Astrocyte (in vitro differentiated cells and primary cell): ENCODE data around the gene CUEDC1. TPM values are rescaled to one million over a fixed set of nuclear protein-coding genes. Genes with fewer than 3 reads are reported as not detected.

ENCODE experiments used
- DNase-seq: peaks from one replicate; pipeline ENCODE4 v3.0.0-alpha.2; 2010; ENCODE audit warnings: low read depth
- FAIRE-seq: peaks from 2 replicates; lab custom pipeline; 2011; peaks lifted over from hg19 to GRCh38; lab: Jason Lieb, UNC
- H2AFZ ChIP-seq: 2 replicates; pipeline ENCODE4 v1.6.0; 2012; ENCODE audit warnings: low read depth, low read length, inconsistent platforms
- H3K27ac ChIP-seq: 2 replicates; pipeline ENCODE4 v1.5.1; 2011; ENCODE audit warnings: low read depth, low read length, inconsistent platforms
- H3K27me3 ChIP-seq: 2 replicates; pipeline ENCODE4 v1.6.0; 2011; ENCODE audit warnings: low read length, inconsistent platforms; ENCODE audit not compliant: insufficient read depth
- H3K36me3 ChIP-seq: 2 replicates; pipeline ENCODE4 v1.5.1; 2011; ENCODE audit warnings: low read length, inconsistent platforms; ENCODE audit not compliant: insufficient read depth
- H3K4me1 ChIP-seq: 2 replicates; pipeline ENCODE4 v1.5.1; 2011; ENCODE audit warnings: low read length, inconsistent platforms; ENCODE audit not compliant: insufficient read depth
- H3K4me2 ChIP-seq: 2 replicates; pipeline ENCODE4 v1.6.0; 2012; ENCODE audit warnings: low read length, inconsistent platforms
- H3K4me3 ChIP-seq: 2 replicates; pipeline ENCODE4 v1.5.1; 2011; ENCODE audit warnings: low read depth, mild to moderate bottlenecking, low read length, inconsistent platforms; ENCODE audit not compliant: insufficient read depth
- H3K79me2 ChIP-seq: 2 replicates; pipeline ENCODE4 v1.6.0; 2012; ENCODE audit warnings: mild to moderate bottlenecking, low read length, inconsistent platforms; ENCODE audit not compliant: insufficient read depth
- H3K9ac ChIP-seq: 2 replicates; pipeline ENCODE4 v1.6.0; 2012; ENCODE audit warnings: mild to moderate bottlenecking, low read length, inconsistent platforms
- H3K9me3 ChIP-seq: 2 replicates; pipeline ENCODE4 v1.5.1; 2012; ENCODE audit warnings: low read depth, mild to moderate bottlenecking, low read length, inconsistent platforms; ENCODE audit not compliant: insufficient read depth
- H4K20me1 ChIP-seq: 2 replicates; pipeline ENCODE4 v1.6.0; 2012; ENCODE audit warnings: low read length, inconsistent platforms; ENCODE audit not compliant: insufficient read depth
- H3K27ac Mint-ChIP-seq: one replicate; pipeline ENCODE4 v1.8.0; 2021; ENCODE audit warnings: mild to moderate bottlenecking, mixed read lengths; ENCODE audit not compliant: unreplicated experiment
- H3K27me3 Mint-ChIP-seq: one replicate; pipeline ENCODE4 v1.8.0; 2021; ENCODE audit warnings: low read depth, mixed read lengths; ENCODE audit not compliant: unreplicated experiment
- H3K36me3 Mint-ChIP-seq: one replicate; pipeline ENCODE4 v1.8.0; 2021; ENCODE audit warnings: low read depth, mixed read lengths; ENCODE audit not compliant: unreplicated experiment
- H3K4me1 Mint-ChIP-seq: one replicate; pipeline ENCODE4 v1.8.0; 2021; ENCODE audit warnings: low read depth, mixed read lengths; ENCODE audit not compliant: unreplicated experiment
- H3K4me3 Mint-ChIP-seq: one replicate; pipeline ENCODE4 v1.8.0; 2021; ENCODE audit warnings: mild to moderate bottlenecking, moderate library complexity, mixed read lengths; ENCODE audit not compliant: unreplicated experiment
- H3K9me3 Mint-ChIP-seq: one replicate; pipeline ENCODE4 v1.8.0; 2021; ENCODE audit warnings: mild to moderate bottlenecking, mixed read lengths; ENCODE audit not compliant: unreplicated experiment
- CTCF ChIP-seq: IDR thresholded peaks from 2 replicates; pipeline ENCODE4 v1.5.1; 2011; ENCODE audit warnings: low read depth, mild to moderate bottlenecking, inconsistent platforms, low read length, moderate library complexity; ENCODE audit not compliant: insufficient read depth
- EZH2 ChIP-seq: IDR thresholded peaks from 2 replicates; pipeline ENCODE4 v1.6.1; 2012; ENCODE audit warnings: mild to moderate bottlenecking, low read length, inconsistent platforms; ENCODE audit not compliant: insufficient read depth
- total RNA-seq: library from RNA; stranded (reverse); gene quantifications from 2 replicates; pipeline ENCODE4 v1.2.1, GENCODE V29; 2021

Gene CUEDC1
- total RNA-seq, 1 donor from 2014 or later: 43.7 TPM

- Histone ChIP-seq H3K9ac (no peak overlapping the region), H3K36me3 (no peaks in the 10 kb centered on the region), H3K4me3 (no peak overlapping the region), H3K4me1 (no peaks in the 10 kb centered on the region), H3K9me3 (no peaks in the 10 kb centered on the region), H4K20me1 (peaks cover 60% of the 10 kb centered on the region), H2AFZ (no peak overlapping the region), H3K27me3 (no peaks in the 10 kb centered on the region), H3K79me2 (peaks cover 33% of the 10 kb centered on the region), H3K27ac (no peak overlapping the region), H3K4me2 (no peak overlapping the region)
- DNase-seq (no peak), FAIRE-seq (no peak)
- Mint-ChIP-seq H3K27ac (no peak overlapping the region), H3K4me3 (no peak overlapping the region), H3K36me3 (peaks cover 2% of the 10 kb centered on the region), H3K9me3 (no peaks in the 10 kb centered on the region), H3K27me3 (no peaks in the 10 kb centered on the region), H3K4me1 (peaks cover 17% of the 10 kb centered on the region)
- TF ChIP-seq EZH2 (no peak), CTCF (no peak)
These were observed 44.5 kb downstream of the CUEDC1 start for GRCh38 chr17:57910462-57911420.

DNA sequence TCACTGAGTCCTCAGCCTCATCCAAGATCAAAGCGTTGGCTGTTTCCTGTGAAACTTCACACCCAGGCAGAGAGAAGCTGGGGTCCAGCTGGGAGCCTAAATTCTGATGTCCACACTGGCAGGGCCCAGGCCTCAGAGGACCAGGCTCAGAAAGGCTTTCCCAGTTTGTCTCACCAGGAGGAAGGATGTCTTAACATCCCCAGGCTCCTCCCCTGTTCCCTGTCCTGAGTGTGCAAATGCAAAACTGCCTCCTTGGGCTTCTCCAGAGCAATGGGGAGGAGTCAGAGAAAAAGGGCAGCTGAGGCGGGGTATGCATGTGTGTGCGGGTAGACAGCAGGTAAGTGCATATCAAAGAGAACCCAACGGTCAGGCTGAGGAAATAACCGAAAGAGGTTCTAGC, 45.7 kb downstream of the CUEDC1 start:
- no peak overlapping the region for H3K27ac Mint-ChIP-seq
- peaks cover 17% of the 10 kb centered on the region for H3K4me1 Mint-ChIP-seq
- Histone ChIP-seq H3K36me3 (no peaks in the 10 kb centered on the region), H4K20me1 (peaks cover 52% of the 10 kb centered on the region), H3K79me2 (peaks cover 32% of the 10 kb centered on the region), H3K27me3 (no peaks in the 10 kb centered on the region), H3K4me1 (no peaks in the 10 kb centered on the region), H2AFZ (no peak overlapping the region), H3K4me2 (no peak overlapping the region), H3K27ac (no peak overlapping the region), H3K9me3 (no peaks in the 10 kb centered on the region), H3K4me3 (no peak overlapping the region), H3K9ac (no peak overlapping the region)
- DNase-seq (no peak), FAIRE-seq (no peak)
- H3K9me3 Mint-ChIP-seq: no peaks in the 10 kb centered on the region
- no peaks in the 10 kb centered on the region for H3K27me3 Mint-ChIP-seq
- no peak for TF ChIP-seq EZH2
- no peak for TF ChIP-seq CTCF
- H3K36me3 Mint-ChIP-seq: peaks cover 4% of the 10 kb centered on the region
- no peak overlapping the region for H3K4me3 Mint-ChIP-seq

- Histone ChIP-seq H4K20me1 (peaks cover 39% of the 10 kb centered on the region), H3K4me3 (no peak overlapping the region), H2AFZ (no peak overlapping the region), H3K9ac (no peak overlapping the region), H3K27me3 (no peaks in the 10 kb centered on the region), H3K36me3 (no peaks in the 10 kb centered on the region), H3K4me2 (no peak overlapping the region), H3K27ac (no peak overlapping the region), H3K79me2 (peaks cover 27% of the 10 kb centered on the region), H3K4me1 (peaks cover 12% of the 10 kb centered on the region), H3K9me3 (no peaks in the 10 kb centered on the region)
- peaks cover 26% of the 10 kb centered on the region for H3K4me1 Mint-ChIP-seq
- H3K9me3 Mint-ChIP-seq: no peaks in the 10 kb centered on the region
- DNase-seq: no peak
- no peak overlapping the region for H3K4me3 Mint-ChIP-seq
- FAIRE-seq: no peak
- H3K27ac Mint-ChIP-seq: no peak overlapping the region
- TF ChIP-seq CTCF (no peak), EZH2 (no peak)
- H3K27me3 Mint-ChIP-seq: no peaks in the 10 kb centered on the region
- H3K36me3 Mint-ChIP-seq: peaks cover 2% of the 10 kb centered on the region
These were observed 46.9 kb downstream of the CUEDC1 start for GRCh38 chr17:57908278-57908677.
